Stimulated activated naive CD8-positive, alpha-beta T cell treated with anti-CD3 and anti-CD28 coated beads, Interleukin-15, amount 100 ng/mL, for 72 hours (primary cell): ENCODE results near the gene CAMK2B.

Source experiments
- ATAC-seq: fragments of 150-1000 bp; cut with Tn5 transposase; 2 replicates; pipeline ENCODE4 v1.10.0; 2021; ENCODE audit warnings: mild to moderate bottlenecking, moderate library complexity
- DNase-seq, 2 donors: peaks; one replicate each; pipeline ENCODE4 v3.0.0; 2021 to 2022
- H3K27ac Mint-ChIP-seq, 2 donors: one replicate each; pipeline ENCODE4 v1.8.0; 2022; ENCODE audit warnings: mild to moderate bottlenecking in 2 of 2, mixed read lengths in 2 of 2, moderate library complexity in 2 of 2
- H3K27me3 Mint-ChIP-seq: one replicate; pipeline ENCODE4 v1.8.0; 2022; ENCODE audit warnings: mixed read lengths
- H3K4me1 Mint-ChIP-seq: one replicate; pipeline ENCODE4 v1.8.0; 2022; ENCODE audit warnings: mild to moderate bottlenecking, mixed read lengths
- H3K4me3 Mint-ChIP-seq, 2 donors: one replicate each; pipeline ENCODE4 v1.8.0; 2022; ENCODE audit warnings: mild to moderate bottlenecking in 2 of 2, mixed read lengths in 2 of 2, moderate library complexity in 1 of 2
- H3K9me3 Mint-ChIP-seq, 2 donors: one replicate each; pipeline ENCODE4 v1.8.0; 2022; ENCODE audit warnings: mixed read lengths in 2 of 2

CAMK2B gene

GRCh38 chr7:44220358-44221112 lies 104.9 kb downstream of the CAMK2B start:
- Mint-ChIP-seq H3K4me1 (peaks cover 6% of the 10 kb centered on the region), H3K9me3 (no peaks in the 10 kb centered on the region), H3K4me3 (no peak overlapping the region), H3K27me3 (peaks cover 2% of the 10 kb centered on the region), H3K27ac (peak overlapping the region in 1 of 2 donors; percentile 12)
- no peak for DNase-seq
- no peak for ATAC-seq

- ATAC-seq (no peak), DNase-seq (no peak)
- Mint-ChIP-seq H3K4me1 (peaks cover 6% of the 10 kb centered on the region), H3K27me3 (no peaks in the 10 kb centered on the region), H3K9me3 (no peaks in the 10 kb centered on the region), H3K27ac (no peak overlapping the region), H3K4me3 (no peak overlapping the region)
Observed at GRCh38 chr7:44220046-44220357, 105.4 kb downstream of the CAMK2B start.

GRCh38 chr7:44219371-44220045 lies 105.9 kb downstream of the CAMK2B start:
- no peak for ATAC-seq
- Mint-ChIP-seq H3K27ac (no peak overlapping the region), H3K4me3 (no peak overlapping the region), H3K4me1 (peaks cover 9% of the 10 kb centered on the region), H3K27me3 (no peaks in the 10 kb centered on the region), H3K9me3 (no peaks in the 10 kb centered on the region)
- no peak for DNase-seq

DNA sequence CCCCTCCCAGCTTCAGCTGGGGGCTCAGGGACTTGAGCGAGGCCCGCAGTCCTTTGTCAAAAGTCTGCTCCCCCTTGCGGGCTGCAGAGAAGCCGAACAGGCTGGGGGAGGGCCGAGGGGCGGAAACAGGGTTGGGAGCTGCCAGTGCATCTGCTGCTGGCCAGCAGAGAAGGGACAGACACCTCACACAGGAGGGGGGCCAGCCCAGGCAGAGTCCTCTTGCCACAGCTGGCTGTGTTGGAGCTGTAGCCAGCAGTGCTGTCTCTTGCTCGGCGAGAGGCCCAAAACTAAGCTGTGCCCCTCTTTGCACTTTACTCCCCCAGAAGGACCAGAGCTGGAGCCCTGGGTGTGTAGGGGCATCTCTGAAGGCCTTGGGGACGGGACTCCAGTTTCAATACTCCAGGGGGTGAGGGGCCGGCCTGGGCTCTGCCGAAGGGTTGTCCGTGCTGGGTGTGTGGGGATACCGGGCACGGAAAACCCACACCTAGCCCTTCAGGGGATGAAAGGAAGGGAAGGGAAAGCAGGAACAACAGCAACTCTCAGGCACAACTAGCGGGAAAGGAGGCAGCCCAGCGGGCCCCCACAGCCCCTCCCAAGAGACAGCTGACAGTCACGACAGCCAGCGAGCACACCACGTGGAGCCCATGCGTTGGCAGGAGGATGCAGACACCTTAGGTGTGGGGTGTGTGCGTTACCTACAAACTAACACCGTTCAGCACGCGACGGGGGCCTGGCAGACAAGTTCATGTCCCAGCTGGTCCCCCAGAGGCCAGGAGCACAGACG lies 106.8 kb downstream of the CAMK2B start:
- peak overlapping the region in 1 of 2 donors; percentile 78 for H3K27ac Mint-ChIP-seq
- DNase-seq, result no peak
- H3K4me1 Mint-ChIP-seq, result peaks cover 12% of the 10 kb centered on the region
- ATAC-seq, result no peak
- H3K27me3 Mint-ChIP-seq, result no peaks in the 10 kb centered on the region
- no peaks in the 10 kb centered on the region for H3K9me3 Mint-ChIP-seq
- no peak overlapping the region for H3K4me3 Mint-ChIP-seq

DNA sequence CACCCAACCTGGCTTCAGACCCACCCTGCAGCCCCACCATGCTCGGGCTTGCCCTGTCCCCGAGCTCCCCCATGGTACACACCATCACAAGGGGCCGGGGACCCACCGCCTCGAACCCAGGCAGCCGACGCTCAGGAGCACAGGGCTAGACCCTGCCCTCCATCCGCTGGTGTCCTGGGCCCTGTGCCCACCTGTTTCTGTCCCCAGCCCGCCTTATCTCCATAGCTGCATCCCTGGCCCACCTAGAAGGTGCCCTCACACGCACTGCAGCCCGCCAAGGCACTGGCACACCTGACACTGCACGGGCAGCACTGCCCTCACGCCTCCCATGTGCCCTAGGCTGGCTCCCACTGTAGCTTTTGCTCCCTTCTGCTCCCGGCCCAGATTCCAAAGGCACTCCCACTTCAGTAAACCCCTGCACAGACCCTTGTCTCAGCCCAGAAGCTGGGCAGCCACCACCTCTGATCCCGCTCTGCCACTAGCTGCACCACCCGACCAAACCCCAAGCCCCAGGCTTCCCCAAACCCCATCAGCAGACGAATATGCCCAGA lies 107.5 kb downstream of the CAMK2B start:
- Mint-ChIP-seq H3K27me3 (no peaks in the 10 kb centered on the region), H3K4me1 (peaks cover 7% of the 10 kb centered on the region), H3K27ac (peak overlapping the region in 1 of 2 donors; percentile 78), H3K4me3 (no peak overlapping the region), H3K9me3 (no peaks in the 10 kb centered on the region)
- ATAC-seq (no peak), DNase-seq (no peak)

DNA sequence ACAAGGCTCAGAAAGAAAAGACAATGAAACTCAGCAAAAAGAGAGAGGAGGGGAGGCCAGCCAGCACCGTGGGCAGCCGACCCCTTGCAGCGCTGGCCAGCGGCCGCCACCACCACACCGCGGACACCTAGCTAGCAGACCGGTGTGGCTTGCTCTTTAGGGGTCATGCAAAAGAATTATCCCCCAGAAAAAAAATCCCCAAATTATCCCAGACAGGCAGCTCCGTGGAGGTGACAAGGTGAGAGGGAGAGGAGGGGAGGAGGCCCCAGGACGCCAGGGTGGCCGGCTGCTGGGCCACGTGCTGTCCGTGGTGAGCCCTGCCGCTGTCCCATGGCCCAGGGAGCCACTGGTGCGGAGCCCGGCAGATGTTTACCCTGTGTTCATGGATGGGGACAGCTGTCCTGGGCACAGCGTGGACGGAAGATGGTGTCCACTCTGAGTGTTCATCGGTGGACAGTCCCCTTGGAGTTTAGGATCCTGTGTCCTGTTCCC lies 108.1 kb downstream of the CAMK2B start:
- H3K27ac Mint-ChIP-seq, result no peak overlapping the region
- no peaks in the 10 kb centered on the region for H3K9me3 Mint-ChIP-seq
- H3K27me3 Mint-ChIP-seq, result no peaks in the 10 kb centered on the region
- no peak overlapping the region for H3K4me3 Mint-ChIP-seq
- peaks cover 7% of the 10 kb centered on the region for H3K4me1 Mint-ChIP-seq
- DNase-seq (no peak), ATAC-seq (no peak)

DNA sequence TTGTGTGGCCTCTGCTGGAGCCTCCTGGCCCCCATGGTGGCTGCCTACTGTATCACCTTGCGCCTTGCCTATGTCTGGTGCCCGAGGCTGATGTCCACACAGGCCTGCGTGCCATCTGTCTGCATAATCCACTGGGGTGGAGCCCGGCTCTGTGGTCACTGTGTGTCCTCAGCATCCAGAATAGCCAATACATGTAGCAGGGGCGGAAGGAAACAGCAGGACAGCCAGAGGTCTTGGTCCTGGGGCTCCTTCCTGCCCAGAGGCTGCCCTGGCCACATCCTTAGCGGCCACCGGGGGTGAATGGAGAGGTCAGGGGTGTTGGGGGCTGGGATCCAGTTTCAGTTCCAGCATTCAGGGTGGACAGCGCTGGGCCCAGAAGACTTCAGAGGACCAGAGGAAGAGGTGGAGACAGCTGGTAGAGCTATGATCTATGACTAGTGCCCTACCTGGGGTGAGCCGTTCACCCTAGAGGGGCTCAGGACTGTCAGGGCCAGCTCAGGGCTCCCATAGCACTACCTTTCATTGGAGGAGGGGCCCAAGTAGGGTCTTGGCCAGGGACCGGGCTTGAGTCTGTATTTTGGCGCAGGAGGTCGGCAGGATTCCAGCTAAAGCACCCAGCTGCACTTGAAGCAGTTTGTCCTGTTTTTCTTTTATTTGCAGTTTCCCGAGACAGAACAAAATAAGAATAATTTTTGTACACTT lies 108.7 kb downstream of the CAMK2B start:
- Mint-ChIP-seq H3K27me3 (no peaks in the 10 kb centered on the region), H3K27ac (no peak overlapping the region), H3K9me3 (no peaks in the 10 kb centered on the region), H3K4me3 (no peak overlapping the region), H3K4me1 (peaks cover 7% of the 10 kb centered on the region)
- ATAC-seq (no peak), DNase-seq (no peak)

GRCh38 chr7:44216019-44216418 lies 109.4 kb downstream of the CAMK2B start:
- Mint-ChIP-seq H3K4me1 (peaks cover 7% of the 10 kb centered on the region), H3K27me3 (no peaks in the 10 kb centered on the region), H3K9me3 (no peaks in the 10 kb centered on the region), H3K27ac (peak overlapping the region in 1 of 2 donors; percentile 35), H3K4me3 (no peak overlapping the region)
- no peak for DNase-seq
- no peak for ATAC-seq

DNA sequence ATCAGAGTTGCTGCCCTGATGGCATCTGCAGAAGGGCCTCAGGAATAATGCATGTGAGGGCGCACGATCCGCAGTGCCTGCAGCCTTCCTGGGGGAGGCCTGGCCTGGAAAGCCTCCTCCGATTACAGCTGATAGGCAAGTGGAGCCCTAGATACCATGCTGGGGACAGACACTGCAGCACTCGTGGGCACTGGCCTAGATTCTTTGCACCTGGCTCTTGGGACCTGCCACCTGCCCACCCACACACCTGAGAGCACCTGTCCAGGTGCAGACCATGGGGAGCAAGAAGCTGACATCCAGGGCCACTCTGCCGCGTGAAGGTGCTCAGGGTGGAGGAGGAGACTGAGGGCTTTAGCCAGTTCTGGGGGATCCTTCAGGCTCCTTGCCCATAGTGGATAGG lies 109.9 kb downstream of the CAMK2B start:
- H3K27ac Mint-ChIP-seq, result peak overlapping the region in 1 of 2 donors; percentile 35
- no peak for ATAC-seq
- DNase-seq, result no peak
- H3K9me3 Mint-ChIP-seq, result no peaks in the 10 kb centered on the region
- no peak overlapping the region for H3K4me3 Mint-ChIP-seq
- no peaks in the 10 kb centered on the region for H3K27me3 Mint-ChIP-seq
- H3K4me1 Mint-ChIP-seq, result peaks cover 7% of the 10 kb centered on the region

DNA sequence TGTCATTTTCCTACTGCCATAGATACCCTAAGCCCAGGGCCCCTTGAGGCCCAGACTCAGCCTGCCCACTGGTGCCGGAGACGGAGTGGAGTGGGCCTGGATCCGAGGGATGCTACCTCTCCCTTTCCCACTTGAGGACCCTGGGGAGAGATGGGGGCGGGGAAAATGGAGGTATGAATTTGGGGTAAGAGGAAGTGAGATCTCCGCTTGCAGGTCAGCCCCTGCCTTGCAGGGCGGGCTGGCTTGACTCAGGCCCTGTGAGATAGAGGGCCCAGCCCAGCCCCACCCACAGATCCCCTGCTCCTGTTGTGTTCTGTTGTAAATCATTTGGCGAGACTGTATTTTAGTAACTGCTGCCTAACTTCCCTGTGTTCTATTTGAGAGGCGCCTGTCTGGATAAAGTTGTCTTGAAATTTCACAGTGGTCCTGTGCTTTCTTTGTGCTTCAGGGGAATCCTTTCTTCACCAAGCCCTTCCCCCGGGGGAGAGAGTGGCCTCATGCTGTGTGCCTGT lies 111.5 kb downstream of the CAMK2B start:
- no peak for DNase-seq

GRCh38 chr7:44213206-44213876 lies 112.1 kb downstream of the CAMK2B start:
- DNase-seq (no peak), ATAC-seq (no peak)
- H3K27me3 Mint-ChIP-seq, result no peaks in the 10 kb centered on the region
- H3K4me3 Mint-ChIP-seq, result no peak overlapping the region
- H3K4me1 Mint-ChIP-seq, result peaks cover 7% of the 10 kb centered on the region
- no peaks in the 10 kb centered on the region for H3K9me3 Mint-ChIP-seq
- H3K27ac Mint-ChIP-seq, result peak overlapping the region in 1 of 2 donors; percentile 81

More for the DNA sequence above, 111.5 kb downstream of the CAMK2B start:
- no peak overlapping the region for H3K4me3 Mint-ChIP-seq
- no peak for ATAC-seq
- no peaks in the 10 kb centered on the region for H3K9me3 Mint-ChIP-seq
- H3K27ac Mint-ChIP-seq, result peak overlapping the region in 1 of 2 donors; percentile 80
- H3K4me1 Mint-ChIP-seq, result peaks cover 7% of the 10 kb centered on the region
- no peaks in the 10 kb centered on the region for H3K27me3 Mint-ChIP-seq

DNA sequence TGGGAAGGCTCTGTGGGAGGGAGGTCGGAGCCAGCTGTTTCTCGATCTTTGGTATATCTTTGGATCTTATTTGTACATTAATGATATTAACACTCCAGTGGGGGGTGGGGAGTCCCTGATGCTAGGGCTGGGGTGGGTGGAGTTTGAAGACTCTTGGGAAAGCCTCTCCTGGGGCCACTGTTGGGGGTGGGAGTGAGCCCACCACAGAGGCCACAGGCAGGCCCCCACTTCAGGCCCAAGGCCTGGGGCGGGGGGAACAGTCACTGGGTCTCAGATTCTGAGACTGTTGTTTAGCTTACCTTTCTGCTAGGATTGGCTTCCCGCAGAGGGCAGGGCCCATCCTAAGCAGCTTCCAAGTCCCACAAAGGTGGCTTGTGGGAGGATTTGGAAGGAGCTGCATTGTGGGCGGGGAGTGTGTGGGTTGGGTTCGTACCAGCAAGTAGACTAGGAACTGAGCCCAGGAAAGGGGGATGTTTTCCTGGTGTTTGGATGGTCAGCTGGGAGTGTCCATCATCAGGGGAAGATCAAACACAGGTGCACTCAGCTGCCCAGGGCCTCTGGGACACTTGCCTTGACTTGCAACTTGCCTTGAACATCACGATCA lies 112.7 kb downstream of the CAMK2B start:
- no peak overlapping the region for H3K4me3 Mint-ChIP-seq
- no peaks in the 10 kb centered on the region for H3K9me3 Mint-ChIP-seq
- no peaks in the 10 kb centered on the region for H3K27me3 Mint-ChIP-seq
- DNase-seq, result no peak
- peak overlapping the region in 1 of 2 donors; percentile 81 for H3K27ac Mint-ChIP-seq
- peaks cover 7% of the 10 kb centered on the region for H3K4me1 Mint-ChIP-seq
- no peak for ATAC-seq

GRCh38 chr7:44212018-44212417 lies 113.4 kb downstream of the CAMK2B start:
- H3K27ac Mint-ChIP-seq, result peak overlapping the region in 1 of 2 donors; percentile 81
- ATAC-seq (no peak), DNase-seq (no peak)
- no peak overlapping the region for H3K4me3 Mint-ChIP-seq
- H3K9me3 Mint-ChIP-seq, result no peaks in the 10 kb centered on the region
- H3K4me1 Mint-ChIP-seq, result peaks cover 7% of the 10 kb centered on the region
- no peaks in the 10 kb centered on the region for H3K27me3 Mint-ChIP-seq

- DNase-seq, result no peak
- Mint-ChIP-seq H3K4me3 (no peak overlapping the region), H3K4me1 (peaks cover 11% of the 10 kb centered on the region), H3K27ac (no peak overlapping the region), H3K9me3 (no peaks in the 10 kb centered on the region), H3K27me3 (no peaks in the 10 kb centered on the region)
- ATAC-seq, result no peak
Observed at GRCh38 chr7:44211126-44211675, 114.2 kb downstream of the CAMK2B start.
